ENCODE results near the gene C18orf54. TPM values are rescaled to one million over a fixed set of nuclear protein-coding genes. Genes with fewer than 3 reads are reported as not detected.

C18orf54 gene
- total RNA-seq, 2 donors from 2014 or later: 17.8 to 29.5 TPM

DNA sequence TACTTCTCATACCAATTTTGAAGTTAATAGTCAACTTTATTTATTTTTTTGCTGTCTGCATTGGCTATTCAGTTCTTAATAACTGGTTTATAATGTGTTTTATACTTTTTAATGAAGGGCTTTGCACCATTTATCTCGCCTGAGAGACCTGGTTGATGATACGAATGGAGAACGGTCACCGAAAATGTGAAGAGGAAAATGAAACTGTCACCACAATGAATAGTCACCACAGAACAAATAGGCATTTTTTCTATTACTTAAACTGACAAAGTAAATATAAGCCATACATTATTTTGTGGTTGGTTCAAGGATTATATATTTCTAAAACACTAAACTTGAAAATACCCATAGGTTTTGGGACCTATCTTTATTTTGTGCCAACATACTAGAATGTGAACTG, 20.4 kb downstream of the C18orf54 start:
- TF ChIP-seq, protein P1, sequence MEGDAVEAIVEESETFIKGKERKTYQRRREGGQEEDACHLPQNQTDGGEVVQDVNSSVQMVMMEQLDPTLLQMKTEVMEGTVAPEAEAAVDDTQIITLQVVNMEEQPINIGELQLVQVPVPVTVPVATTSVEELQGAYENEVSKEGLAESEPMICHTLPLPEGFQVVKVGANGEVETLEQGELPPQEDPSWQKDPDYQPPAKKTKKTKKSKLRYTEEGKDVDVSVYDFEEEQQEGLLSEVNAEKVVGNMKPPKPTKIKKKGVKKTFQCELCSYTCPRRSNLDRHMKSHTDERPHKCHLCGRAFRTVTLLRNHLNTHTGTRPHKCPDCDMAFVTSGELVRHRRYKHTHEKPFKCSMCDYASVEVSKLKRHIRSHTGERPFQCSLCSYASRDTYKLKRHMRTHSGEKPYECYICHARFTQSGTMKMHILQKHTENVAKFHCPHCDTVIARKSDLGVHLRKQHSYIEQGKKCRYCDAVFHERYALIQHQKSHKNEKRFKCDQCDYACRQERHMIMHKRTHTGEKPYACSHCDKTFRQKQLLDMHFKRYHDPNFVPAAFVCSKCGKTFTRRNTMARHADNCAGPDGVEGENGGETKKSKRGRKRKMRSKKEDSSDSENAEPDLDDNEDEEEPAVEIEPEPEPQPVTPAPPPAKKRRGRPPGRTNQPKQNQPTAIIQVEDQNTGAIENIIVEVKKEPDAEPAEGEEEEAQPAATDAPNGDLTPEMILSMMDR (conservative IDR thresholded peaks at IDR 0.05): no peak
- Mint-ChIP-seq H3K27ac (no peak overlapping the region), H3K4me1 (peaks cover 2% of the 10 kb centered on the region), H3K36me3 (ENCODE audit: low read depth) (peaks cover 5% of the 10 kb centered on the region), H3K27me3 (ENCODE audit: insufficient read depth) (no peaks in the 10 kb centered on the region), H3K4me3 (no peak overlapping the region), H3K9me3 (no peaks in the 10 kb centered on the region)
- Histone ChIP-seq H3K27ac (ENCODE audit: low read depth, low read length) (no peak overlapping the region), H3K9ac (ENCODE audit: extremely low read depth, low read length, poor library complexity, severe bottlenecking) (no peak overlapping the region), H3K4me3 (ENCODE audit: low read length) (no peak overlapping the region), H3K4me1 (ENCODE audit: control insufficient read depth, insufficient read depth, low read length) (no peaks in the 10 kb centered on the region), H3K9me3 (ENCODE audit: control insufficient read depth, low read length) (no peaks in the 10 kb centered on the region), H3K27me3 (ENCODE audit: control insufficient read depth, insufficient read depth, low read length, poor library complexity, severe bottlenecking) (no peaks in the 10 kb centered on the region), H3K36me3 (ENCODE audit: control insufficient read depth, insufficient read depth, low read length) (peaks cover 44% of the 10 kb centered on the region)
- WGBS, 2 experiments (ENCODE audit: insufficient coverage in 1 of 2, insufficient read length in 1 of 2): 91 to 98% methylated on average over 4 of the region's 4 CpGs
- DNase-seq: no peak

DNA sequence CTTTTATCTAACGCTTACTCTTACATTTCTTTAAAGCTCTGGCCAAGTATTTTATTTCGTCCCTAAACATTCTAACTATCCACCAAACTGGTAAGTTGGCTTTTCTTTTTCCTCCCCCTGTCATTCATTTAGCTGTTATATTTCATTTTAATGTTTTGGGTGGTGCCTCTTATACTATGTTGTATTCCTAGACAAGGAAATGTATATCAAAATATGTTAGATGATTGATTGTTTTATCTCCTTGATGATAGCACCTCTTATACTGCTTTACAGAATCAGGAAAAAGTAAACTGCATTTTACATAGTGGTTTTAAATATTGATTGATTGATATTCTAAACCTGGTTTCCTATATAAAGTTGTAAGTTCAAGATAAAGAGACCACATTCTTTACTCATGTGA, 23.9 kb downstream of the C18orf54 start:
- TF ChIP-seq, protein P1 (conservative IDR thresholded peaks at IDR 0.05): no peak
- peaks cover 3% of the 10 kb centered on the region for H3K9me3 Mint-ChIP-seq
- Histone ChIP-seq H3K9me3 (ENCODE audit: control insufficient read depth, low read length) (peaks cover 6% of the 10 kb centered on the region), H3K36me3 (ENCODE audit: control insufficient read depth, insufficient read depth, low read length) (peaks cover 22% of the 10 kb centered on the region), H3K27ac (ENCODE audit: low read depth, low read length) (no peak overlapping the region), H3K4me3 (ENCODE audit: low read length) (no peak overlapping the region), H3K27me3 (ENCODE audit: control insufficient read depth, insufficient read depth, low read length, poor library complexity, severe bottlenecking) (no peaks in the 10 kb centered on the region), H3K9ac (ENCODE audit: extremely low read depth, low read length, poor library complexity, severe bottlenecking) (no peak overlapping the region), H3K4me1 (ENCODE audit: control insufficient read depth, insufficient read depth, low read length) (peaks cover 8% of the 10 kb centered on the region)
- peaks cover 15% of the 10 kb centered on the region for H3K4me1 Mint-ChIP-seq
- no peaks in the 10 kb centered on the region for H3K27me3 Mint-ChIP-seq (ENCODE audit: insufficient read depth)
- DNase-seq: no peak
- H3K27ac Mint-ChIP-seq: no peak overlapping the region
- no peak overlapping the region for H3K4me3 Mint-ChIP-seq
- WGBS, 2 experiments (ENCODE audit: insufficient coverage in 1 of 2, insufficient read length in 1 of 2): 62% methylated on average over 2 of the region's 2 CpGs; no CpG with 5 or more reads in 1 of the 2 experiments
- H3K36me3 Mint-ChIP-seq (ENCODE audit: low read depth): no peaks in the 10 kb centered on the region

DNA sequence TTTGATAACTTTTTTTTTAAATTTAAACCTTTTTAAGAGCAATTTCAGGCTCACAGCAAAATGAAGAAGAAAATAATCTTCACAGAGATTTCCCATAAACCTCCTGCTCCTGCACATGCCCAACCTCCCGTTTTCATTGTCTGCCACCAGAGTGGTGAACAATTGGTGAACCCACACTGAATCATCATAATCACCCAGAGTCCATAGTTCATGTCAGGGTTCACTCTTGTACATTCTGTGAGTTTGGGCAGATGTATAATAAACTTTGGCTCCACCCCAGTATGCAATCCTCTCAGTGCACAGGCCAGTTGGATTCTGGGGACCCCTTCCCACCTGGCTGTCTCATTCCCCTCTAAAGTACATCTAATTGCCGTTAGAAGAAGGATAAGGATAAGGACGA, 24.4 kb downstream of the C18orf54 start:
- Histone ChIP-seq H3K27me3 (ENCODE audit: control insufficient read depth, insufficient read depth, low read length, poor library complexity, severe bottlenecking) (no peaks in the 10 kb centered on the region), H3K36me3 (ENCODE audit: control insufficient read depth, insufficient read depth, low read length) (peaks cover 22% of the 10 kb centered on the region), H3K9ac (ENCODE audit: extremely low read depth, low read length, poor library complexity, severe bottlenecking) (no peak overlapping the region), H3K9me3 (ENCODE audit: control insufficient read depth, low read length) (peaks cover 6% of the 10 kb centered on the region), H3K4me1 (ENCODE audit: control insufficient read depth, insufficient read depth, low read length) (peaks cover 8% of the 10 kb centered on the region), H3K27ac (ENCODE audit: low read depth, low read length) (no peak overlapping the region), H3K4me3 (ENCODE audit: low read length) (no peak overlapping the region)
- Mint-ChIP-seq H3K36me3 (ENCODE audit: low read depth) (peaks cover 3% of the 10 kb centered on the region), H3K9me3 (peaks cover 6% of the 10 kb centered on the region), H3K4me1 (peaks cover 15% of the 10 kb centered on the region), H3K4me3 (no peak overlapping the region), H3K27me3 (ENCODE audit: insufficient read depth) (no peaks in the 10 kb centered on the region), H3K27ac (peak overlapping the region; percentile 23)
- WGBS, 2 experiments (ENCODE audit: insufficient coverage in 1 of 2, insufficient read length in 1 of 2): 91 to 93% methylated on average over 3 of the region's 3 CpGs
- TF ChIP-seq, protein P1 (conservative IDR thresholded peaks at IDR 0.05): no peak
- DNase-seq: no peak
